Activated CD4-positive, alpha-beta T cell treated with anti-CD3 and anti-CD28 coated beads, Interleukin-2, amount 10 ng/mL, durations not matched to agents 24 days and 14 days (primary cell): ENCODE results near the gene RAB44. TPM values are rescaled to one million over a fixed set of nuclear protein-coding genes. Genes with fewer than 3 reads are reported as not detected.

Source experiments
- DNase-seq: peaks from one replicate; pipeline ENCODE4 v3.0.0; 2022
- H3K27ac Mint-ChIP-seq: one replicate; pipeline ENCODE4 v1.8.0; 2022; ENCODE audit warnings: mild to moderate bottlenecking, mixed read lengths
- H3K27me3 Mint-ChIP-seq: one replicate; pipeline ENCODE4 v1.8.0; 2022; ENCODE audit warnings: mixed read lengths
- H3K36me3 Mint-ChIP-seq: one replicate; pipeline ENCODE4 v1.8.0; 2022; ENCODE audit warnings: low read depth, mild to moderate bottlenecking, mixed read lengths
- H3K4me1 Mint-ChIP-seq: one replicate; pipeline ENCODE4 v1.8.0; 2021; ENCODE audit warnings: mixed read lengths
- H3K4me3 Mint-ChIP-seq: one replicate; pipeline ENCODE4 v1.8.0; 2022; ENCODE audit warnings: mild to moderate bottlenecking, moderate library complexity, mixed read lengths
- H3K9me3 Mint-ChIP-seq: one replicate; pipeline ENCODE4 v1.8.0; 2021; ENCODE audit warnings: mixed read lengths
- intact Hi-C: fragments of 100-400 bp; cut with micrococcal nuclease; formaldehyde crosslinking; loops from one replicate; pipeline ENCODE4 v1.15.1; 2023
- total RNA-seq: library from RNA; stranded (reverse); gene quantifications from 2 replicates; pipeline ENCODE4 v1.2.3, GENCODE V29; 2022

Gene RAB44
- total RNA-seq, 1 donor from 2014 or later: not detected

DNA sequence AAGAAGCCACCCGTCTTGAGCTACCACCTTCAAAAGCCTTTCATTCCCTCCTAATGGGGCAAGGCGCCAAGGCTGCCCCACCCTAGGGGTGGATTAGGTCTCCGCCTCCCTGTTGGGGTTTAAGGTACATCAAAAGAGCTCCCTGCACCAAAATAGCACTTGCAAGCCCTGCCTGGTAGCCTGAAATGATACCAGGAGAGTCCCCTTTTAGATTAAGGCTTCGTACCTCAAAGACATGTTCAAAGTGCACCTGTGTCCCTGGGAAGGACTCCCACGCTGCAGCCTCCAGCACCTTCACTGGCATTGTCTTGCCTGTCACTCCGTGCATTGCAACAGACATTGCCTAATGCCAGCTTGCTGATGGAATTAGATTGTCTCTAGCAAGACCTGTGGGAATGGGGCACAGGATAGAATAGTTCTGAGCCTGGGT, 34.8 kb upstream of the RAB44 start:
- peaks cover 23% of the 10 kb centered on the region for H3K27me3 Mint-ChIP-seq
- intact Hi-C loops: no loop called here
- H3K4me3 Mint-ChIP-seq: no peak overlapping the region
- DNase-seq: peak; percentile 64
- H3K9me3 Mint-ChIP-seq: no peaks in the 10 kb centered on the region
- peaks cover 18% of the 10 kb centered on the region for H3K4me1 Mint-ChIP-seq
- no peak overlapping the region for H3K27ac Mint-ChIP-seq
- H3K36me3 Mint-ChIP-seq: no peaks in the 10 kb centered on the region

- Mint-ChIP-seq H3K4me1 (peaks cover 18% of the 10 kb centered on the region), H3K27me3 (peaks cover 16% of the 10 kb centered on the region), H3K9me3 (no peaks in the 10 kb centered on the region), H3K27ac (no peak overlapping the region), H3K4me3 (no peak overlapping the region), H3K36me3 (no peaks in the 10 kb centered on the region)
- intact Hi-C loops: no loop called here
- no peak for DNase-seq
Measured at GRCh38 chr6:36663504-36664446, 33.9 kb upstream of the RAB44 start.

DNA sequence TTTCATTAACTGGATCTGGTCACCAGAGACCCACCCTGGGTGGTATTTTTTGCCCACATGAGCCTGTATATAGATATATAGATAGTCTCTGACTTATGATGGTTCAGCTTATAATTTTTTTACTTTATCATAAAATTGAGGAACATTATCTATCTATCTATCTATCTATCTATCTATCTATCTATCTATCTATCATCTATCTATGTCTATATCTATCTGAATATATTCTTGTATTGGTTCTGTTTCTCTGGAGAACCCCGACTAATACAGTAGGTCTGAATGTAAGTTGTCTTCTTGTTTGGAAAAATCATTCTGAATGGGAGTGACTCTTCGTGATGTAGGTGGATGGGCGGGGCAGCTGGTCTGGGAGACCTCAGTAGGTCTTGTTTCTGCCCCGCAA, 32.4 kb upstream of the RAB44 start:
- Mint-ChIP-seq H3K4me3 (no peak overlapping the region), H3K27ac (no peak overlapping the region), H3K9me3 (no peaks in the 10 kb centered on the region), H3K36me3 (no peaks in the 10 kb centered on the region), H3K4me1 (peaks cover 18% of the 10 kb centered on the region), H3K27me3 (peaks cover 5% of the 10 kb centered on the region)
- no peak for DNase-seq
- intact Hi-C loops: no loop called here

DNA sequence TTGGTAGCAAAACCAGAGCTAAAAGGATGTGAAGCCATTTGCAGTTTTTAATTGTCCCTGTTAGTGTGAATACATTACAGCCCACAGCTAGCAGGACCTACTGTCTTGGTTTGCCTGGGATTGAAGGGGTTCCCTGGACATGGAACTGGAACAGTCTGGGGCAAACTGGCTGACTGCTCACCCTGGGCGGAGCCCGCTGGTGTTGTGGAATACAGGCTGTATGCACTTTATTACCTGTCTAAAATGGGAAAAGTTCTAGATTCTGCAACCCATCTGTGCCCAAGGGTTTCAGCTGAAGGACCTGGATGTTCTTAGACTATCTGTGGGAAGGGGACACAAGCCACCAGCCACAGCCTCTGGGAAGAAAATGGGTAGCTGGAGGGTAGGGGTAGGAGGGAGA, 31.3 kb upstream of the RAB44 start:
- H3K27ac Mint-ChIP-seq: no peak overlapping the region
- DNase-seq: no peak
- intact Hi-C loops: no loop called here
- no peak overlapping the region for H3K4me3 Mint-ChIP-seq
- peaks cover 18% of the 10 kb centered on the region for H3K4me1 Mint-ChIP-seq
- H3K36me3 Mint-ChIP-seq: no peaks in the 10 kb centered on the region
- no peaks in the 10 kb centered on the region for H3K9me3 Mint-ChIP-seq
- peaks cover 6% of the 10 kb centered on the region for H3K27me3 Mint-ChIP-seq

DNA sequence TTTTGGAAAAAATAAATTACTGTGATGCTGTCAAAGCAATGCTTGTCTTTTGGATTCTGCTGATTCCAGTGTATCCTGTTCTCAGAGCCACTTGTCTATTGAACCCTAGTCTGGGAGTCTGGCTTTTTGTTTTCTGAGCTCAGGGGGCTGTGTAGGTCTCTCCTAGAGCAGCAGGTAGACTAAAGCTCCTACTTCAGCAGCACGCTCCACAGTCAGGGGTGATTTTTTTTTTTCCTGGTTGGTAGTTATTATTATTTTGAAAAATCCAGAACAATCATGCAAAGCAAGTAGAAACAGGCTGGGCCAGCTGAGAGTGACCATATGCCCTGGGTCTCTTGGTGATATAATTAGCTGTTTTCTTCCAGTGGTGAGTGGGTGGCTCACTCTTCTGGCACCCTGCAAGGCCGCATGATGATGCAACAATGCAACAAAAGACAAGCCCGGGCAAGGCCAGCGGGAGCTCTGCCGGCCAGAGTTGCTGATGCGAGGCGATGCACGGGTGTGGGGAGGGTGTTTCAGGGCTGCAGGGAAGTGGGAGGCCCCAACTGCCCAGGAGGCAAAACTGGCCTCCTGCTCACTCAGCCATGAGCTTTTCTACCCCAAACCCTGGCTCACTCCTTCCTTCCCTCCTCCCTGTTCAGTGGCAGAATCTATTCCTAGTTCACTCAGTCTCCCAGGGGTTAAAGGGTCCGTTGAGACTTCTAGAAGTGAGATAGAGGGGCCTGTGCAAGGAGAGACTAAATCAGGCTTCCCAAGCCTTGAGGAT, 30.6 kb upstream of the RAB44 start:
- H3K27me3 Mint-ChIP-seq: peaks cover 6% of the 10 kb centered on the region
- H3K4me3 Mint-ChIP-seq: no peak overlapping the region
- H3K9me3 Mint-ChIP-seq: no peaks in the 10 kb centered on the region
- H3K36me3 Mint-ChIP-seq: no peaks in the 10 kb centered on the region
- intact Hi-C loops: no loop called here
- peak overlapping the region; percentile 45 for H3K27ac Mint-ChIP-seq
- no peak for DNase-seq
- peaks cover 18% of the 10 kb centered on the region for H3K4me1 Mint-ChIP-seq

- intact Hi-C loops: no loop called here
- H3K27me3 Mint-ChIP-seq: peaks cover 1% of the 10 kb centered on the region
- no peak overlapping the region for H3K27ac Mint-ChIP-seq
- H3K4me1 Mint-ChIP-seq: peaks cover 3% of the 10 kb centered on the region
- H3K36me3 Mint-ChIP-seq: no peaks in the 10 kb centered on the region
- no peak for DNase-seq
- H3K4me3 Mint-ChIP-seq: no peak overlapping the region
- H3K9me3 Mint-ChIP-seq: no peaks in the 10 kb centered on the region
Measured at GRCh38 chr6:36668591-36668990, 29.0 kb upstream of the RAB44 start.

DNA sequence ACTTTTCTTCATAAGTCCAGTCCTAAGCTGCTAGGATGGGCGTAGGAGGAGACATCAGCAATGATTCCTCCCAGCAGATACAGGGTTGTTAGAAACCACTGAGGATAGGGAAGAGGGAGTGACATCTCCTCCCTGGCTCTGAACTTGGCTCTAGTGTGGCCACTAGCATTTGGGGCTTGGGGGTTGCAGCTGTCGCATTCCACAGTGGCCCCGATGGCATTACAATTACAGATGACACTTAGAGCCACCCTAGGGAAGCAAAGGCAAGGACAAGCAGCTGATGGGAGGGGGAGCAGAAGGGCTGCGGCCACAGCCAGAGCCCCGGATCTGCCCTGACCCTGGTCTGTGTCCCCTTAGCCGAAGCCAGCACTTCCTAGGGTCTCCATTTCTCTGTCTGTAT, 28.6 kb upstream of the RAB44 start:
- Mint-ChIP-seq H3K27ac (no peak overlapping the region), H3K36me3 (no peaks in the 10 kb centered on the region), H3K9me3 (no peaks in the 10 kb centered on the region), H3K4me3 (no peak overlapping the region), H3K27me3 (peaks cover 1% of the 10 kb centered on the region), H3K4me1 (peaks cover 3% of the 10 kb centered on the region)
- no peak for DNase-seq
- intact Hi-C loops: no loop called here

GRCh38 chr6:36670271-36670670, 27.4 kb upstream of the RAB44 start:
- Mint-ChIP-seq H3K4me3 (no peak overlapping the region), H3K27me3 (peaks cover 1% of the 10 kb centered on the region), H3K4me1 (peaks cover 8% of the 10 kb centered on the region), H3K36me3 (no peaks in the 10 kb centered on the region), H3K9me3 (no peaks in the 10 kb centered on the region), H3K27ac (no peak overlapping the region)
- intact Hi-C loops: no loop called here
- no peak for DNase-seq

- Mint-ChIP-seq H3K27ac (peak overlapping the region; percentile 38), H3K27me3 (peaks cover 1% of the 10 kb centered on the region), H3K9me3 (no peaks in the 10 kb centered on the region), H3K36me3 (no peaks in the 10 kb centered on the region), H3K4me3 (no peak overlapping the region), H3K4me1 (peaks cover 17% of the 10 kb centered on the region)
- no peak for DNase-seq
- intact Hi-C loops: no loop called here
Measured at GRCh38 chr6:36671687-36672375, 25.8 kb upstream of the RAB44 start.

DNA sequence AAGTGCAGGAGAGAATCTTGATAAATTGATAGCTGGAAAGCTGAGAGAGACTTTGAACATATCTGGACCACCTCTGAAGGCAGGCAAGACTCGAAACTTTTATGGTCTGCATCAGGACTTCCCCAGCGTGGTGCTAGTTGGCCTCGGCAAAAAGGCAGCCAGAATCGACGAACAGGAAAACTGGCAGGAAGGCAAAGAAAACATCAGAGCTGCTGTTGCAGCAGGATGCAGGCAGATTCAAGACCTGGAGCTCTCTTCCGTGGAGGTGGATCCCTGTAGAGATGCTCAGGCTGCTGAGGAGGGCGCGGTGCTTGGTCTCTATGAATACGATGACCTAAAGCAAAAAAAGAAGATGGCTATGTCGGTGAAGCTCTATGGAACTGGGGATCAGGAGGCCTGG, 23.7 kb upstream of the RAB44 start:
- H3K4me1 Mint-ChIP-seq: peaks cover 33% of the 10 kb centered on the region

DNA sequence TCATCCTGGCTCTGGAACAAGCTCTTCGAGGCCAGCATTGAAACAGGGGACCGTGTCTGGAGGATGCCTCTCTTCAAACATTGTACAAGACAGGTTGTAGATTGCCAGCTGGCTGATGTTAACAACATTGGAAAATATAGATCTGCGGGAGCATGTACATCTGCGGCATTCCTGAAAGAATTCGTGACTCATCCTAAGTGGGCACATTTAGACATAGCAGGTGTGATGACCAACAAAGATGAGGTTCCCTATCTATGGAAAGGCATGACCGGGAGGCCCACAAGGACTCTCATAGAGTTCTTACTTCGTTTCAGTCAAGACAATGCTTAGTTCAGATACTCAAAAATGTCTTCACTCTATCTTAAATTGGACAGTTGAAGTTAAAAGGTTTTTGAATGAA, 22.7 kb upstream of the RAB44 start:
- no peak overlapping the region for H3K27ac Mint-ChIP-seq
- no peak for DNase-seq
- peaks cover 4% of the 10 kb centered on the region for H3K36me3 Mint-ChIP-seq
- H3K27me3 Mint-ChIP-seq: peaks cover 1% of the 10 kb centered on the region
- H3K9me3 Mint-ChIP-seq: no peaks in the 10 kb centered on the region
- H3K4me3 Mint-ChIP-seq: no peak overlapping the region
- peaks cover 33% of the 10 kb centered on the region for H3K4me1 Mint-ChIP-seq
- intact Hi-C loops: no loop called here

More for the DNA sequence above, 23.7 kb upstream of the RAB44 start:
- Mint-ChIP-seq H3K9me3 (no peaks in the 10 kb centered on the region), H3K4me3 (no peak overlapping the region), H3K36me3 (peaks cover 4% of the 10 kb centered on the region), H3K27ac (no peak overlapping the region), H3K27me3 (peaks cover 1% of the 10 kb centered on the region)
- intact Hi-C loops: no loop called here
- DNase-seq: no peak

GRCh38 chr6:36676141-36677058, 21.2 kb upstream of the RAB44 start:
- intact Hi-C loops: no loop called here
- Mint-ChIP-seq H3K4me1 (peaks cover 44% of the 10 kb centered on the region), H3K4me3 (peak overlapping the region; percentile 97), H3K9me3 (no peaks in the 10 kb centered on the region), H3K36me3 (peaks cover 15% of the 10 kb centered on the region), H3K27ac (peak overlapping the region; percentile 89), H3K27me3 (no peaks in the 10 kb centered on the region)
- peak; percentile 74 for DNase-seq
